Upper lobe of right lung (tissue), 1 donor: ENCODE results near the gene CBLC. TPM values are rescaled to one million over a fixed set of nuclear protein-coding genes. Genes with fewer than 3 reads are reported as not detected.
A peak's percentile ranks its signal among the peaks of the same experiment; 100 is the strongest.

ENCODE experiments used
- ATAC-seq: fragments of 200-7000 bp; cut with Tn5 transposase; one replicate; pipeline ENCODE4 v1.9.1; 2020; ENCODE audit warnings: mild to moderate bottlenecking, moderate library complexity
- DNase-seq: peaks from one replicate; pipeline ENCODE4 v3.0.0-alpha.2; 2020
- H3K27ac ChIP-seq: fragments of 200-600 bp; one replicate; pipeline ENCODE4 v1.8.0; 2022
- H3K27me3 ChIP-seq: fragments of 200-600 bp; one replicate; pipeline ENCODE4 v1.8.0; 2022; ENCODE audit warnings: mild to moderate bottlenecking
- H3K36me3 ChIP-seq: fragments of 200-600 bp; one replicate; pipeline ENCODE4 v1.8.0; 2022
- H3K4me1 ChIP-seq: fragments of 200-600 bp; one replicate; pipeline ENCODE4 v1.8.0; 2022
- H3K4me3 ChIP-seq: fragments of 200-600 bp; one replicate; pipeline ENCODE4 v1.8.0; 2022; ENCODE audit warnings: mild to moderate bottlenecking
- H3K9me3 ChIP-seq: fragments of 200-600 bp; one replicate; pipeline ENCODE4 v1.8.0; 2022
- intact Hi-C: fragments of 100-400 bp; cut with DNase I; formaldehyde crosslinking; loops from one replicate; pipeline ENCODE4 v1.11.0; 2022
- total RNA-seq: library from RNA; stranded (reverse); fragmentation: NEBNext Ultra II Directional; extraction: Animal tissue kit (Norgen Biotek cat#: 25700); gene quantifications from one replicate; pipeline ENCODE4 v1.2.1, GENCODE V29; 2021
- TF ChIP-seq, protein P1 (sequence below): fragments of 200-600 bp; IDR thresholded peaks from one replicate; pipeline ENCODE4 v1.8.0; 2022; ENCODE audit warnings: antibody characterized with exemption
- donor health status: DM: no; HTN: yes; CAD: no; lungs with severe emphysema.

The CBLC gene
- total RNA-seq, 1 donor from 2014 or later: 3.2 TPM

DNA sequence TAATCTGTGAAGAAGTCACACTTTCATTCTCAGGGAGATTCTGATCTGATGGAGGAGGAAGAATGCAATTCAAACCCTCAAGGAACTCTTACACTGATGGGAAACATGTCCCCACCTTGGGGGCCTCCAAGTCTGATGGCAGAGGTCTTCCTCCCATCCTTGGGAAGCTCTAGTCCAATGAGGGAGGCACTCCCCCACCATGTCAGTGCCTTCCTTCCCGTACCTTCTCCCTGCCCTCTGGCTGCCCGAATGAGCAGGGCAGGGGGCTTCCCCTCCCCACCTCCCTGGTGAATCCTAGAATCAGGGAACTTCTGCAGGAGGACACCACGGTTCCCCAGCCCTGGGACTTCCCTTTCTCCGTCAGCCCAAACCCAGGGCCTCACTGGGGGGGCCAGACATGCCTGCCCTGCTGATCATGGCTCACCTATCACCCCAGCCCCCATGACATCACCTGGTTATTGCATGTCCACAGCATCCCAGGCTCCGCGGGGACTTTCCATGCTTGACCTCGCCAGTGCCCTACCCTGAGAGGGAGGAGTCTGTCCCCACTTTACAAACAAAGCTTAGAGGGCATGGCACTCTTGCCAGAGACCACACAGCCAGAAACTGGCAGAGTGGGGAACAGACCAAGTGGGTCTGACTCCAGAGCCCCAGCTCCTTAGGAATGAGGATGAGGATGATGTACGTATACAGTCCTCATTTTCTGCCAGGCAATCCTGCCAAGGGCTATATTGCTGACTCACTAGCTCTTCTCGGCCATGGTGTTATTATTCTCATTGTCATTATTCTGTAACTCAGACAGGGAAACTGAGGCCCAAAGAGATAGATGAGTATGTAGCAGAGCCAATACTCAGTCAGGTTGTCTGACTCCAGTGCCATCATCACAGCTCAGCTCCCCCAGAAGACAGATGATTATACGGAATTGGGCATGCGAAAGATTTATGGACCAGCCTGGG, 38.8 kb upstream of the CBLC start:
- no peak for DNase-seq
- H3K9me3 ChIP-seq: no peaks in the 10 kb centered on the region
- no peaks in the 10 kb centered on the region for H3K36me3 ChIP-seq
- peak overlapping the region; percentile 24 for H3K27ac ChIP-seq
- H3K4me3 ChIP-seq: no peak overlapping the region
- TF ChIP-seq, protein P1, sequence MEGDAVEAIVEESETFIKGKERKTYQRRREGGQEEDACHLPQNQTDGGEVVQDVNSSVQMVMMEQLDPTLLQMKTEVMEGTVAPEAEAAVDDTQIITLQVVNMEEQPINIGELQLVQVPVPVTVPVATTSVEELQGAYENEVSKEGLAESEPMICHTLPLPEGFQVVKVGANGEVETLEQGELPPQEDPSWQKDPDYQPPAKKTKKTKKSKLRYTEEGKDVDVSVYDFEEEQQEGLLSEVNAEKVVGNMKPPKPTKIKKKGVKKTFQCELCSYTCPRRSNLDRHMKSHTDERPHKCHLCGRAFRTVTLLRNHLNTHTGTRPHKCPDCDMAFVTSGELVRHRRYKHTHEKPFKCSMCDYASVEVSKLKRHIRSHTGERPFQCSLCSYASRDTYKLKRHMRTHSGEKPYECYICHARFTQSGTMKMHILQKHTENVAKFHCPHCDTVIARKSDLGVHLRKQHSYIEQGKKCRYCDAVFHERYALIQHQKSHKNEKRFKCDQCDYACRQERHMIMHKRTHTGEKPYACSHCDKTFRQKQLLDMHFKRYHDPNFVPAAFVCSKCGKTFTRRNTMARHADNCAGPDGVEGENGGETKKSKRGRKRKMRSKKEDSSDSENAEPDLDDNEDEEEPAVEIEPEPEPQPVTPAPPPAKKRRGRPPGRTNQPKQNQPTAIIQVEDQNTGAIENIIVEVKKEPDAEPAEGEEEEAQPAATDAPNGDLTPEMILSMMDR: no peak
- peak; percentile 19 for ATAC-seq
- H3K27me3 ChIP-seq: no peaks in the 10 kb centered on the region
- intact Hi-C loops: no loop called here
- H3K4me1 ChIP-seq: peaks cover 46% of the 10 kb centered on the region

DNA sequence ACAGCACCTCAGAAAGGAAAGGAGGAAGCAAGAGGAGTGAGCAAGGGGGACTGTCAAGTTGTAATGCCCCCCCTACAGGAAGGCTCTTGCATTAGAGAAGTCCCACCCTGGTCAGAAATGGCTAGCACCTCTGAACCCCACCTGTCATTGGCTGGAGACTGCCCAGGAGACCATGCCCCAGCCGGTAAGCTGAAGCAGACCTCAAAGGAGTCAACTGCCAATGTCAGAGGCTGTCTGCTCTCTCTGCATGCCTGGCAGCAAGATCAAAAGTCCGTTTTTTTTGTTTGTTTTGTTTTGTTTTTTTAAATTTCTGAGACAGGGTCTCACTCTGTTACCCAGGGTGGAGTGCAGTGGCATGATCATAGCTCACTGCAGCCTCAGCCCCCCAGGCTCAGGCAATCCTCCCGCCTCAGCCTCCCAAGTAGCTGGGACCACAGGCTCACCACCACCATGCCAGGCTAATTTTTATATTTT, 37.3 kb upstream of the CBLC start:
- ATAC-seq: no peak
- TF ChIP-seq, protein P1: no peak
- intact Hi-C loops: no loop called here
- no peaks in the 10 kb centered on the region for H3K27me3 ChIP-seq
- no peak overlapping the region for H3K27ac ChIP-seq
- H3K4me1 ChIP-seq: peaks cover 59% of the 10 kb centered on the region
- no peaks in the 10 kb centered on the region for H3K36me3 ChIP-seq
- H3K9me3 ChIP-seq: no peaks in the 10 kb centered on the region
- no peak for DNase-seq
- H3K4me3 ChIP-seq: no peak overlapping the region

DNA sequence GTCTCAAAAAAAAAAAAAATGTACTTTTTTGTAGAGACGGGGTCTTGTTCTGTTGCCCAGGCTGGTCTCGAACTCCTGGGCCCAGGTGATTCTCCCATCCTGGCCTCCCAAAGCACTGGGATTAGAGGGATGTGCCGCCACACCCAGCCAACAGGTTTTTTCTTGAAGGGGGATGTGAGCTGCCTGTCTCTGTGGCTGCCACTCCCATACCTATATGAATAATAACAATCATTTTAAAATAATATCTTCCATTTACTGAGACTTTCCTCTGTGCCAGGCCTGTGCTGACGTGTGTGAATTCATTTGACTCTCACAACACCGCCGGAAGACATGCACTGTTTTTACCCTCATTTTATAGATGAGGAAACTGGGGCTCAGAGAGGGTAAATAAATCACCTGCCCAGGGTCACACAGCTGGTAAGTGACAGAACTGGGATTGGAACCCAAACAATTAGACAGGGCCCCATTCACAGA, 36.4 kb upstream of the CBLC start:
- DNase-seq (no peak), ATAC-seq (no peak)
- H3K4me1 ChIP-seq: peaks cover 64% of the 10 kb centered on the region

DNA sequence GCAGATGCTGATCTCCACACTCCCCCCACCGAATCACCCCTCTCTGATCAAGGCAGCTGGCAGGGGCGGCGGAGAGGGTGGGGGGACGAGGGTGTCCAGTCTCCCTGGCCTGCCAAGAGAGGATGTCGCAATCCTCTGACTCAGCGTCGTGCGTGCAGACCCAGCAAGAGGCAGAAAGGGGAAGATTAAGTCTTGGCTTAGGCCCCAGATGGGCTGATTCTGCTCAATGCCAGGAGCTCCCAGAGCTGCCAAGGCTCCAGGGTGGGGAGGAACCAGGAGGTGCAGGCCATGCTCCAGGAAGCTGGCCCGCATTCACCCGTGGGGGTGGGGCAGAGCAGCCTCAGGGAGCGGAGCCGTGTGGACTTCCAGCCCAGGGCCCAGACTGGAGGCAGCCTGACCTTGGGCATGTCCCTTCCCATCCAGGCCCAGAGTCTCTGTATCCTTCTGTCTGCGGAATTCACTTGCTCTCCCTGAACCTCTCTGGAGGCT, 35.8 kb upstream of the CBLC start:
- TF ChIP-seq, protein P1: no peak

More for the DNA sequence above, 36.4 kb upstream of the CBLC start:
- Histone ChIP-seq H3K27ac (peak overlapping the region; percentile 87), H3K4me3 (no peak overlapping the region), H3K9me3 (no peaks in the 10 kb centered on the region), H3K36me3 (no peaks in the 10 kb centered on the region), H3K27me3 (no peaks in the 10 kb centered on the region)
- TF ChIP-seq, protein P1: no peak
- intact Hi-C loops: no loop called here

DNA sequence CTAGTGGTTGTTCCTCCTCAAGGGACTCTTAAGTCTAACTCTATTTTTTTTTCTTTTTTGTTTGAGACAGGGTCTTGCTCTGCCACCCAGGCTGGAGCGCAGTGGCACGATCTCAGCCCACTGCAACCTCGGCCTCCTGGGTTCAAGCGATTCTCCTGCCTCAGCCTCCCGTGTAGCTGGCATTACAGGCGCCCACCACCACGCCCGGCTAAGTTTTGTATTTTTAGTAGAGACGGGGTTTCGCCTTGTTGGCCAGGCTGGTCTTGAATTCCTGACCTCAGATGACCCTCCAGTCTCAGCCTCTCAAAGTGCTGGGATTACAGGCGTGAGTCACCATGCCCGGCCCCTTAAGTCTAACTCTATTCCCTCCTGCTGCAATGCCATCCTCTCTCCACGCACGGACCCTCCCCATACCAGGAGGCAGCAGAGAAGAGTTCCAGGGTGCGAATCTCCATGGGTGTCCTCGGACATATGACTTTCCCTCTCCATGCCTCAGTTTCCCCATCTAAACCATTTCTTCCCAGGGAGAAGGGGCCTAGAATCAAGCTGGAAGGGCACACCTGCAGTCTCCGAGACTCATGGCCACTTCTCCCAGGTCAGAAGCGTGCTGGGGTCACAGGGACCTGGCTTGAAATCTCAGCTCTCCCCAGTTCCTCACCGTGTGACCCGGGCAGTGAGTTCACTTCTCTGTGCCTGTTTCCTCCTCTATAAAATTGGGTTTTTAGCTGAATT, 35.2 kb upstream of the CBLC start:
- H3K27me3 ChIP-seq: no peaks in the 10 kb centered on the region
- intact Hi-C loops: no loop called here
- H3K27ac ChIP-seq: peak overlapping the region; percentile 87
- H3K36me3 ChIP-seq: no peaks in the 10 kb centered on the region
- H3K4me3 ChIP-seq: no peak overlapping the region
- DNase-seq (no peak), ATAC-seq (no peak)
- TF ChIP-seq, protein P1: no peak
- H3K4me1 ChIP-seq: peaks cover 72% of the 10 kb centered on the region
- H3K9me3 ChIP-seq: no peaks in the 10 kb centered on the region

More for the DNA sequence above, 35.8 kb upstream of the CBLC start:
- Histone ChIP-seq H3K9me3 (no peaks in the 10 kb centered on the region), H3K4me3 (no peak overlapping the region), H3K27ac (peak overlapping the region; percentile 87), H3K4me1 (peaks cover 68% of the 10 kb centered on the region), H3K36me3 (no peaks in the 10 kb centered on the region), H3K27me3 (no peaks in the 10 kb centered on the region)
- intact Hi-C loops: no loop called here
- DNase-seq (peak; percentile 98), ATAC-seq (peak; percentile 94)
